ENCODE results near the gene MN1. TPM values are rescaled to one million over a fixed set of nuclear protein-coding genes. Genes with fewer than 3 reads are reported as not detected.

Gene MN1
- total RNA-seq, 1 experiment from 2014 or later, result 8.2 TPM

- DNase-seq, result no peak
- no peak overlapping the region for H3K27ac ChIP-seq
- no peaks in the 10 kb centered on the region for H3K27me3 ChIP-seq (ENCODE audit: insufficient read depth, low read depth)
- TF ChIP-seq, protein P1, sequence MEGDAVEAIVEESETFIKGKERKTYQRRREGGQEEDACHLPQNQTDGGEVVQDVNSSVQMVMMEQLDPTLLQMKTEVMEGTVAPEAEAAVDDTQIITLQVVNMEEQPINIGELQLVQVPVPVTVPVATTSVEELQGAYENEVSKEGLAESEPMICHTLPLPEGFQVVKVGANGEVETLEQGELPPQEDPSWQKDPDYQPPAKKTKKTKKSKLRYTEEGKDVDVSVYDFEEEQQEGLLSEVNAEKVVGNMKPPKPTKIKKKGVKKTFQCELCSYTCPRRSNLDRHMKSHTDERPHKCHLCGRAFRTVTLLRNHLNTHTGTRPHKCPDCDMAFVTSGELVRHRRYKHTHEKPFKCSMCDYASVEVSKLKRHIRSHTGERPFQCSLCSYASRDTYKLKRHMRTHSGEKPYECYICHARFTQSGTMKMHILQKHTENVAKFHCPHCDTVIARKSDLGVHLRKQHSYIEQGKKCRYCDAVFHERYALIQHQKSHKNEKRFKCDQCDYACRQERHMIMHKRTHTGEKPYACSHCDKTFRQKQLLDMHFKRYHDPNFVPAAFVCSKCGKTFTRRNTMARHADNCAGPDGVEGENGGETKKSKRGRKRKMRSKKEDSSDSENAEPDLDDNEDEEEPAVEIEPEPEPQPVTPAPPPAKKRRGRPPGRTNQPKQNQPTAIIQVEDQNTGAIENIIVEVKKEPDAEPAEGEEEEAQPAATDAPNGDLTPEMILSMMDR (conservative IDR thresholded peaks at IDR 0.05), result no peak
- TF ChIP-seq EZH2 (IDR thresholded peaks at IDR 0.05; ENCODE audit: low read depth), result no peak
- ChIA-PET POLR2A (ENCODE audit: unreplicated experiment) (no interaction called here), CTCF (interaction anchor here (0.5 kb wide), 1 partner anchor 14 kb away, joined by 3 read pairs; no protein-coding TSS in a partner anchor)
- no peak overlapping the region for H2AFZ ChIP-seq
- no TSS peak for BruUV-seq (replicated peaks)
- no peak overlapping the region for H3K4me2 ChIP-seq
- H3K4me1 ChIP-seq (replicated peaks; ENCODE audit: insufficient read depth), result no peaks in the 10 kb centered on the region
- H3K79me2 ChIP-seq (ENCODE audit: low read depth), result no peaks in the 10 kb centered on the region
- no peaks in the 10 kb centered on the region for H4K20me1 ChIP-seq (ENCODE audit: insufficient read depth)
- H3K4me3 ChIP-seq, result no peak overlapping the region
- no peaks in the 10 kb centered on the region for H3K36me3 ChIP-seq (ENCODE audit: low read depth)
- no peaks in the 10 kb centered on the region for H3K9me3 ChIP-seq (ENCODE audit: insufficient read depth, low read depth)
- H3K9me2 ChIP-seq (ENCODE audit: insufficient read depth), result no peaks in the 10 kb centered on the region
- intact Hi-C loops (cut with micrococcal nuclease; ENCODE audit: unreplicated experiment), result no loop called here
- H3F3A ChIP-seq (ENCODE audit: insufficient read depth, low read depth), result no peaks in the 10 kb centered on the region
Observed at GRCh38 chr22:27784120-27784475, 17.5 kb downstream of the MN1 start.

DNA sequence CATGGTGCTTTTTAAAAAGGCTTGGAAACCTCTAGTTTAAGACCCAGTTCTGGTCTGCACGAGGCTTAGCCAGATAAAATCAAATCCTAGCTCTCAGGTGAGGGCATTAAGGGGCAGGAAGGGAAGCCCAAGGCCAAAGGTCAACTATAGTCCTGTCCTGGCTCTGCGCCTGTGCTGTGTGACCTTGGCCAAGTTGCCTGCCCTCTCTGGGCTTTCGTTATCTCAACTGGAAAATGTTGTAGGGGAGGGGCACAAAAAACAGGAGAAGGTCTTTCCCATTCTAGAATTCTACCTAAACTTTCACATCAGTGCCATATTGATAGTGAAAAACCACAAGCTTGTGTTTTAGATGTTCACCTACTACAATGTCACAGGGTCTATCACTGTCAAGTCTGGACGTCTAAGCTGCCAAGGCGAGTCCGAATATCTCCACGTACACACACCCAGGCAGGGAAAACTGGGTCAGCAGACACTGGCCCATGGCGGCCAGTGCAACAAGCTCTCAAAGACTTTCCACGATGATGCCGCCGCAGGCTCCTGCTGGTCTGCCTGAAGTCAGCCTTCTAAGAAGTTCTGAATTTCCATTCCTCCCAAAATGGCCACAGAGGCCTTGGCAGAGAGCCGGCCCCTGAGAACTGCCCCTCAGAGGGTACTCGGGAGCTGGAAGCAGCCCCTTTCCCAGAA, 18.0 kb downstream of the MN1 start:
- H3K9me2 ChIP-seq (ENCODE audit: insufficient read depth), result no peaks in the 10 kb centered on the region
- H3K36me3 ChIP-seq (ENCODE audit: low read depth), result no peaks in the 10 kb centered on the region
- TF ChIP-seq EZH2 (IDR thresholded peaks at IDR 0.05; ENCODE audit: low read depth), result no peak
- TF ChIP-seq, protein P1 (conservative IDR thresholded peaks at IDR 0.05), result no peak
- no peaks in the 10 kb centered on the region for H3K9me3 ChIP-seq (ENCODE audit: insufficient read depth, low read depth)
- POLR2A ChIA-PET (ENCODE audit: unreplicated experiment), result no interaction called here
- no peaks in the 10 kb centered on the region for H3K27me3 ChIP-seq (ENCODE audit: insufficient read depth, low read depth)
- H3K79me2 ChIP-seq (ENCODE audit: low read depth), result no peaks in the 10 kb centered on the region
- H3K27ac ChIP-seq, result no peak overlapping the region
- CTCF ChIA-PET, result interaction anchor here (0.5 kb wide), 1 partner anchor 13 kb away, joined by 3 read pairs; no protein-coding TSS in a partner anchor
- no peak for DNase-seq
- BruUV-seq (replicated peaks), result no TSS peak
- H4K20me1 ChIP-seq (ENCODE audit: insufficient read depth), result no peaks in the 10 kb centered on the region
- H2AFZ ChIP-seq, result no peak overlapping the region
- H3F3A ChIP-seq (ENCODE audit: insufficient read depth, low read depth), result no peaks in the 10 kb centered on the region
- intact Hi-C loops (cut with micrococcal nuclease; ENCODE audit: unreplicated experiment), result no loop called here
- no peaks in the 10 kb centered on the region for H3K4me1 ChIP-seq (replicated peaks; ENCODE audit: insufficient read depth)
- H3K4me2 ChIP-seq, result no peak overlapping the region
- no peak overlapping the region for H3K4me3 ChIP-seq

- no peak overlapping the region for H2AFZ ChIP-seq
- DNase-seq, result no peak
- no peaks in the 10 kb centered on the region for H3K4me1 ChIP-seq (replicated peaks; ENCODE audit: insufficient read depth)
- no peak overlapping the region for H3K27ac ChIP-seq
- BruUV-seq (replicated peaks), result no TSS peak
- POLR2A ChIA-PET (ENCODE audit: unreplicated experiment), result no interaction called here
- H3K27me3 ChIP-seq (ENCODE audit: insufficient read depth, low read depth), result no peaks in the 10 kb centered on the region
- no peaks in the 10 kb centered on the region for H3K36me3 ChIP-seq (ENCODE audit: low read depth)
- no peaks in the 10 kb centered on the region for H3K9me2 ChIP-seq (ENCODE audit: insufficient read depth)
- no peaks in the 10 kb centered on the region for H3F3A ChIP-seq (ENCODE audit: insufficient read depth, low read depth)
- H3K9me3 ChIP-seq (ENCODE audit: insufficient read depth, low read depth), result no peaks in the 10 kb centered on the region
- H3K4me3 ChIP-seq, result no peak overlapping the region
- TF ChIP-seq, protein P1 (conservative IDR thresholded peaks at IDR 0.05), result no peak
- no peak for TF ChIP-seq EZH2 (IDR thresholded peaks at IDR 0.05; ENCODE audit: low read depth)
- H3K4me2 ChIP-seq, result no peak overlapping the region
- CTCF ChIA-PET, result interaction anchor here (0.7 kb wide), 1 partner anchor 57 kb away, joined by 3 read pairs; no protein-coding TSS in a partner anchor
- no peaks in the 10 kb centered on the region for H4K20me1 ChIP-seq (ENCODE audit: insufficient read depth)
- H3K79me2 ChIP-seq (ENCODE audit: low read depth), result no peaks in the 10 kb centered on the region
- intact Hi-C loops (cut with micrococcal nuclease; ENCODE audit: unreplicated experiment), result no loop called here
Observed at GRCh38 chr22:27782088-27782487, 19.5 kb downstream of the MN1 start.

Data from PC-9 (cell line).